Gastrocnemius medialis (tissue), 4 donors: Measurements from ENCODE around the gene DHRS9. TPM values are rescaled to one million over a fixed set of nuclear protein-coding genes. Genes with fewer than 3 reads are reported as not detected.

Experiments
- ATAC-seq, 2 donors: fragments of 150-250 bp; one replicate each; pipeline ENCODE4 v1.9.1; 2016
- DNase-seq, 2 donors: peaks; one replicate each; pipeline ENCODE4 v3.0.0-alpha.2; 2019
- H3K27ac ChIP-seq, 4 donors: fragments of 200-600 bp; sonication (generic); 1 replicate in 1 of 4; 2 replicates in 3 of 4; pipeline ENCODE4 v1.5.1; 2016 to 2018; ENCODE audit warnings: mild to moderate bottlenecking in 2 of 4, moderate library complexity in 1 of 4
- H3K27me3 ChIP-seq, 3 donors: fragments of 200-600 bp; sonication (generic) in 2 of 3; 1 replicate in 1 of 3; 2 replicates in 2 of 3; pipeline versions ENCODE4 v1.5.1 to v1.6.0; 2016 to 2019; ENCODE audit warnings: mild to moderate bottlenecking in 1 of 3, moderate library complexity in 1 of 3
- H3K36me3 ChIP-seq, 2 donors: fragments of 200-600 bp; sonication (generic) in 1 of 2; one replicate each; pipeline ENCODE4 v1.5.1; 2017 to 2018
- H3K4me1 ChIP-seq, 2 donors: fragments of 200-600 bp; sonication (generic) in 1 of 2; one replicate each; pipeline ENCODE4 v1.5.1; 2016 to 2017; ENCODE audit warnings: mild to moderate bottlenecking in 2 of 2
- H3K4me3 ChIP-seq, 4 donors: fragments of 200-600 bp; sonication (generic) in 3 of 4; 1 replicate in 1 of 4; 2 replicates in 3 of 4; pipeline ENCODE4 v1.5.1; 2016 to 2019; ENCODE audit warnings: mild to moderate bottlenecking in 2 of 4
- H3K9me3 ChIP-seq, 3 donors: fragments of 200-600 bp; sonication (generic) in 2 of 3; 1 replicate in 1 of 3; 2 replicates in 2 of 3; pipeline ENCODE4 v1.5.1; 2016 to 2019
- POLR2A ChIP-seq, 2 donors: fragments of 450-650 bp; IDR thresholded peaks; one replicate each; pipeline ENCODE4 v1.6.1; 2017; ENCODE audit warnings: antibody characterized with exemption in 2 of 2, mild to moderate bottlenecking in 2 of 2, moderate library complexity in 2 of 2
- in situ Hi-C, 4 donors: fragments of 200-750 bp; cut with MboI; loops; one replicate each; pipeline versions ENCODE4 v1.15.0 to v1.8.0; 2017; ENCODE audit warnings: low sequenced_read_pairs in 4 of 4
- intact Hi-C: fragments of 100-400 bp; cut with DNase I; formaldehyde crosslinking; loops from one replicate; pipeline ENCODE4 v1.15.1; 2023; ENCODE audit warnings: low total_unique reads
- total RNA-seq, 4 donors: library from RNA; depleted of rRNA; stranded (reverse); fragments of >200 nt; gene quantifications; one replicate each; pipeline versions ENCODE4 v1.1.0 to v1.2.3, GENCODE V29; 2016
- TF ChIP-seq, protein P1 (sequence below), 5 experiments: fragments of 450-650 bp in 3 of 5; fragments of 200-600 bp in 2 of 5; sonication (generic) in 2 of 5; IDR thresholded peaks in 4 of 5; conservative IDR thresholded peaks in 1 of 5; 1 replicate in 4 of 5; 2 replicates in 1 of 5; pipeline ENCODE4 v1.5.1; 2016 to 2019; ENCODE audit warnings: antibody characterized with exemption in 5 of 5, mild to moderate bottlenecking in 3 of 5, moderate library complexity in 3 of 5

Gene DHRS9
- total RNA-seq, 4 donors from 2014 or later, result 0.23 to 0.68 (median 0.33) TPM; not detected in 1

- H3K4me3 ChIP-seq, result no peak overlapping the region
- no peaks in the 10 kb centered on the region for H3K9me3 ChIP-seq
- no peak overlapping the region for H3K27ac ChIP-seq
- no peaks in the 10 kb centered on the region for H3K27me3 ChIP-seq
- no peak for DNase-seq
- ATAC-seq, result peak in 1 of 2 donors; percentile 18
- TF ChIP-seq, protein P1, sequence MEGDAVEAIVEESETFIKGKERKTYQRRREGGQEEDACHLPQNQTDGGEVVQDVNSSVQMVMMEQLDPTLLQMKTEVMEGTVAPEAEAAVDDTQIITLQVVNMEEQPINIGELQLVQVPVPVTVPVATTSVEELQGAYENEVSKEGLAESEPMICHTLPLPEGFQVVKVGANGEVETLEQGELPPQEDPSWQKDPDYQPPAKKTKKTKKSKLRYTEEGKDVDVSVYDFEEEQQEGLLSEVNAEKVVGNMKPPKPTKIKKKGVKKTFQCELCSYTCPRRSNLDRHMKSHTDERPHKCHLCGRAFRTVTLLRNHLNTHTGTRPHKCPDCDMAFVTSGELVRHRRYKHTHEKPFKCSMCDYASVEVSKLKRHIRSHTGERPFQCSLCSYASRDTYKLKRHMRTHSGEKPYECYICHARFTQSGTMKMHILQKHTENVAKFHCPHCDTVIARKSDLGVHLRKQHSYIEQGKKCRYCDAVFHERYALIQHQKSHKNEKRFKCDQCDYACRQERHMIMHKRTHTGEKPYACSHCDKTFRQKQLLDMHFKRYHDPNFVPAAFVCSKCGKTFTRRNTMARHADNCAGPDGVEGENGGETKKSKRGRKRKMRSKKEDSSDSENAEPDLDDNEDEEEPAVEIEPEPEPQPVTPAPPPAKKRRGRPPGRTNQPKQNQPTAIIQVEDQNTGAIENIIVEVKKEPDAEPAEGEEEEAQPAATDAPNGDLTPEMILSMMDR (IDR thresholded peaks at IDR 0.05 in 4 of 5, conservative IDR thresholded peaks at IDR 0.05 in 1 of 5), result no peak
- no peak for TF ChIP-seq POLR2A (IDR thresholded peaks at IDR 0.05)
- intact Hi-C loops, result no loop called here
- in situ Hi-C loops, result no loop called here
- H3K36me3 ChIP-seq, result no peaks in the 10 kb centered on the region
- H3K4me1 ChIP-seq, result no peaks in the 10 kb centered on the region
Observed at GRCh38 chr2:169072163-169072925, 3.0 kb downstream of the DHRS9 start.

DNA sequence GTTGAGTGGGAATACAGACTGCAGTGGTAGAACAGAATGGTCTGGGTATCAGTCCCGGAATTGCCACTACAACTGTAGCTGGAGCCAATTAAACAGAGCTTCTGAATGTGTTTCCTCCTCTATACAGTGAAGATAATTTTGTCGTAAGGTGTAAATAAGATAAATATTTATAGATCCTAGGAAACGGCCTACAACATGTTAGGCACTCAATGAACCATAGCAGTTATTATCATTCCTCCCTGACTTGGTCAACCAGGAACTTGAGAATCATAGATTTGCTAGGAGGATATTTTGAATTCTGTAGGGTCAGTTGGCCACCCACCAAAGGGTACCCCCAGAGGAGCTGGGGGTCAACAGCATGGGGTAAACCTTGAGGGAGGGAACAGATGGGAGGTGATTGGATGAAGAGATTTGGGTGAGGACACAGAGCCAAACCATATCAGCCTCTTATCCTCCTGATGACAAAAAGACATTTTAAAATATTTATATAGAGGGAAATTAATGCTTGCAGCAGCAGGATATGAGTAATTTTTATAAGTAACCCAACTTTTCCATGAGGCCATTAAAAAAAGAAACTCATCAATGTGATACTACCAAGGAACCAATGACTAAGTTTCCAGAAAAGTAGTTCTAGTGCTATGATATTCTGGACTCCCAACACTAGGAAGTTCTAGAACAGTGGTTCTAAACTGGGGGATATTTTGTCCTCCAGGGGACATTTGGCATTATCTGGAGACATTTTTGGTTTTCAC is 4.0 kb downstream of the DHRS9 start:
- Histone ChIP-seq H3K9me3 (no peaks in the 10 kb centered on the region), H3K4me1 (no peaks in the 10 kb centered on the region), H3K27ac (no peak overlapping the region), H3K4me3 (no peak overlapping the region), H3K27me3 (no peaks in the 10 kb centered on the region), H3K36me3 (no peaks in the 10 kb centered on the region)
- no peak for DNase-seq
- no peak for ATAC-seq
- intact Hi-C loops, result no loop called here
- in situ Hi-C loops, result no loop called here
- TF ChIP-seq, protein P1 (IDR thresholded peaks at IDR 0.05 in 4 of 5, conservative IDR thresholded peaks at IDR 0.05 in 1 of 5), result no peak
- no peak for TF ChIP-seq POLR2A (IDR thresholded peaks at IDR 0.05)

DNA sequence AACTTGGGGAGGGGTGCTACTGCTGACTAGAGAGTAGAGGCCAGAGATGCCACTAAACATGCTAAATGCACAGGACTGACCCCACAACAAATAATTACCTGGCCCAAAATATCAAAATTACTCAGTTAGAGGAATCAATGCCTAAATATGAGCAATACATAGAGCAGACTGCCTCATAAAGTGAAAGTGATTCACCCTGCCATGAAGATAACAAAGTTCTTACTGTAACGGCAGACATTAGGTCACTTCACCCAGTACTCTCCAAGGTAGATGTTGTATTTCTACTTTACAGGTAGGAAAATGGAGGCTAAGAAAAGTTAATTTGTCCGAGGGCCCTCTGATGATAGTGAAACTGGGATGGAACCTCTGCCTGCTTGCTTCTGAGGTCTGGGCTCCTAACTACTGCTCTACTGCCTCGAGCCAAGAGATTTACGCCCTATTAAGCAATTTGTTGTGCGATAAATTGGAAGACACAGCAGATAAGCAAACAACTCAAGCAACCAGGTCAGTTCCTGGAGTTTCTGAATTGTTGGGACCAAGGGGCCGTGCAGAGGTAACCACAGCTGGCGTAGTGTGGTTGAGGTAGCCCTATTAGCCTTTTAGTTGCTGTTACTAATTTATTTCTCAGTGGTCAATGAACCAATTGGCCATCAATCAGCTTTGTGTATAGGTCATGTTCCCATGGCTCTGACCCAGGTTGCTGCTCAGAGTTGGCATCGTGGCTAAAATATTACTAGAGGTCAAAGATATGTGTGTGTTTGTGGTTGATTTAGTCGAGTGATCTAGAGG is 4.8 kb downstream of the DHRS9 start:
- intact Hi-C loops (no loop called here), in situ Hi-C loops (no loop called here)
- DNase-seq, result no peak
- TF ChIP-seq POLR2A (IDR thresholded peaks at IDR 0.05), result no peak
- TF ChIP-seq, protein P1 (IDR thresholded peaks at IDR 0.05 in 4 of 5, conservative IDR thresholded peaks at IDR 0.05 in 1 of 5), result no peak
- no peaks in the 10 kb centered on the region for H3K36me3 ChIP-seq
- no peak for ATAC-seq
- H3K27ac ChIP-seq, result no peak overlapping the region
- H3K27me3 ChIP-seq, result no peaks in the 10 kb centered on the region
- H3K4me3 ChIP-seq, result no peak overlapping the region
- H3K4me1 ChIP-seq, result no peaks in the 10 kb centered on the region
- H3K9me3 ChIP-seq, result no peaks in the 10 kb centered on the region

DNA sequence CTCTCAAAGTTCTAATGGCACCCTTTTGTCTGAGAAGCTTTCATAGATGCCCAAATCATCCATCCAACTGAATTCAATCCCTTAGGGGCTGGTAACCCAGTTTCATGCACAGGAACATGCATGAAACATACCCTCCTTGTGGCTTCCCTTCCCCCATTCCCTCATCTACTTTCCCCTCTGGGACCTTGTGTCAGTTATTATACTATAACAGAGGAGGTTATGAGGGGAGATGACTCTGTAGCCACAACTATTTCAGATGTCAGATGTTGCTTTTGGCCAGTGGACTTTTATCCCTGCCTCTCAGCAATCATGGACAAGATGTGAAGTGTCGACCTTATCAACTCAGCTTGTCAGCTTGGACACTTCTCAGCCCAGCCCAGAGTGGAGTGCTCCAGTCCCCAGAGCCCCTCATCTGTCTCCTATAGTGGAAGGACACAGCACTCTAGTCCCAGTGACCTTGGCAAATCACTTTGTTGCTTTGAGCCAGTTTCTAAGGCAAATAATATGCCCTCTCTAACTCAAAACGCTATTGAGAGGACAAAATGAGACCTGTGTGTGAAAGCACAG is 8.4 kb downstream of the DHRS9 start:
- H3K27me3 ChIP-seq, result no peaks in the 10 kb centered on the region
- in situ Hi-C loops, result no loop called here
- H3K36me3 ChIP-seq, result no peaks in the 10 kb centered on the region
- H3K4me3 ChIP-seq, result no peak overlapping the region
- no peaks in the 10 kb centered on the region for H3K4me1 ChIP-seq
- TF ChIP-seq, protein P1 (IDR thresholded peaks at IDR 0.05 in 4 of 5, conservative IDR thresholded peaks at IDR 0.05 in 1 of 5), result no peak
- TF ChIP-seq POLR2A (IDR thresholded peaks at IDR 0.05), result no peak
- H3K27ac ChIP-seq, result no peak overlapping the region
- no peak for DNase-seq
- ATAC-seq, result no peak
- H3K9me3 ChIP-seq, result no peaks in the 10 kb centered on the region
- intact Hi-C loops, result no loop called here
